K562 (cell line): ENCODE data around the gene VPS50. TPM values are rescaled to one million over a fixed set of nuclear protein-coding genes. Genes with fewer than 3 reads are reported as not detected.

Experiments used
- ARID1B ChIP-seq: fragments of 450-650 bp; IDR thresholded peaks from 2 replicates; pipeline ENCODE4 v1.6.1; 2016; ENCODE audit warnings: antibody characterized with exemption, mild to moderate bottlenecking, inconsistent platforms
- BRCA1 ChIP-seq, 2 experiments: fragments of 450-650 bp in 1 of 2; sonication (generic) in 1 of 2; formaldehyde crosslinking in 1 of 2; IDR thresholded peaks; 2 replicates each; pipeline versions ENCODE4 v1.5.0 to v1.6.1; 2017 to 2020; ENCODE audit warnings: mild to moderate bottlenecking in 1 of 2, missing genetic modification reagents in 1 of 2
- MCM2 ChIP-seq: fragments of 450-650 bp; IDR thresholded peaks from 2 replicates; pipeline ENCODE4 v1.6.1; 2017; ENCODE audit warnings: low read depth, mild to moderate bottlenecking
- MEIS2 ChIP-seq: fragments of 450-650 bp; IDR thresholded peaks from 2 replicates; pipeline ENCODE4 v1.6.1; 2014; ENCODE audit warnings: mild to moderate bottlenecking; ENCODE audit not compliant: partially characterized antibody
- NCOA4 ChIP-seq: fragments of 450-650 bp; IDR thresholded peaks from 2 replicates; pipeline ENCODE4 v1.6.1; 2018; ENCODE audit warnings: mild to moderate bottlenecking; ENCODE audit not compliant: partially characterized antibody
- NFE2 ChIP-seq: IDR thresholded peaks from 2 replicates; pipeline ENCODE4 v1.6.1; 2014; ENCODE audit warnings: antibody characterized with exemption, low read depth
- NFYB ChIP-seq: IDR thresholded peaks from 2 replicates; pipeline ENCODE4 v1.6.1; 2011; ENCODE audit warnings: mild to moderate bottlenecking, moderate library complexity; ENCODE audit not compliant: insufficient read length; ENCODE audit errors: extremely low read depth
- RUNX1 ChIP-seq: sonication (generic); IDR thresholded peaks from 2 replicates; pipeline ENCODE4 v1.6.1; 2016; ENCODE audit warnings: antibody characterized with exemption, low read depth
- SREBF1 ChIP-seq: fragments of 150-350 bp; IDR thresholded peaks from 2 replicates; pipeline ENCODE4 v1.6.1; 2014; ENCODE audit warnings: antibody characterized with exemption, low read depth, low read length, borderline replicate concordance
- ZC3H11A ChIP-seq: IDR thresholded peaks from 2 replicates; pipeline ENCODE4 v1.6.1; 2012; ENCODE audit warnings: low read depth, low read length, improper control_type of control experiment
- ZKSCAN3 ChIP-seq: fragments of 250-450 bp; sonication (Bioruptor Pico); IDR thresholded peaks from 2 replicates; pipeline ENCODE4 v1.4.0; 2020
- ZNF124 ChIP-seq: sonication (generic); formaldehyde crosslinking; IDR thresholded peaks from 2 replicates; pipeline ENCODE4 v1.8.1; 2022; ENCODE audit warnings: missing genetic modification reagents
- ZNF140 ChIP-seq: fragments of 250-450 bp; sonication (Bioruptor Pico); IDR thresholded peaks from 2 replicates; pipeline ENCODE4 v1.8.0; 2021; ENCODE audit warnings: moderate library complexity, mild to moderate bottlenecking, inconsistent platforms
- ZNF146 ChIP-seq: IDR thresholded peaks from one replicate; pipeline ENCODE4 v1.6.1; 2018; ENCODE audit warnings: missing compliant biosample characterization; ENCODE audit not compliant: unreplicated experiment
- ZNF830 ChIP-seq: fragments of 250-450 bp; sonication (Bioruptor Pico); IDR thresholded peaks from 2 replicates; pipeline ENCODE4 v1.5.0; 2021; ENCODE audit warnings: mild to moderate bottlenecking
- polyA plus RNA-seq, 8 experiments: library from polyadenylated mRNA; depleted of rRNA in 4 of 8; stranded (reverse) in 5 of 8; unstranded in 3 of 8; fragments of >200 nt; fragmentation: Nextera tagmentation in 2 of 8; fragmentation: Illumina TruSeq in 1 of 8; extraction: Ambion mirVana in 2 of 8; extraction: Trizol in 1 of 8; gene quantifications; 2 replicates each; pipeline versions ENCODE4 v1.2.1 to v1.2.3, GENCODE V29; 2011 to 2014; ENCODE audit warnings: inconsistent platforms in 1 of 8, missing spikeins in 1 of 8
- total RNA-seq, 7 experiments: library from RNA; depleted of rRNA in 6 of 7; stranded (reverse); fragments of >200 nt in 6 of 7; fragmentation: Illumina TruSeq in 2 of 7; extraction: Trizol in 2 of 7; gene quantifications; 2 replicates each; pipeline versions ENCODE4 v1.2.1 to v1.2.3, GENCODE V29; 2011 to 2021; ENCODE audit warnings: low replicate concordance in 1 of 7
- TF ChIP-seq, protein P1 (sequence below): fragments of 250-450 bp; sonication (Bioruptor Pico); IDR thresholded peaks from 2 replicates; pipeline ENCODE4 v1.4.0; 2020
- TF ChIP-seq, protein P2 (sequence below): fragments of 250-450 bp; sonication (Bioruptor Pico); IDR thresholded peaks from 2 replicates; pipeline ENCODE4 v1.8.0; 2021; ENCODE audit warnings: moderate library complexity, mild to moderate bottlenecking, inconsistent platforms
- TF ChIP-seq, protein P3 (sequence below), 2 experiments: IDR thresholded peaks; 2 replicates each; pipeline ENCODE4 v1.6.1; 2011; ENCODE audit warnings: borderline replicate concordance in 1 of 2, control low read depth in 1 of 2, low read depth in 1 of 2, low read length in 1 of 2, mild to moderate bottlenecking in 1 of 2, mixed read lengths in 1 of 2, moderate library complexity in 1 of 2; ENCODE audit not compliant: insufficient read depth in 1 of 2, insufficient read length in 1 of 2, poor library complexity in 1 of 2, severe bottlenecking in 1 of 2; ENCODE audit errors: extremely low read depth in 1 of 2
- TF ChIP-seq, protein P4 (sequence below), 2 experiments: fragments of 200-800 bp in 1 of 2; sonication (Bioruptor generic) in 1 of 2; sonication (generic) in 1 of 2; formaldehyde crosslinking in 1 of 2; IDR thresholded peaks in 1 of 2; conservative IDR thresholded peaks in 1 of 2; 2 replicates each; pipeline versions ENCODE4 v1.5.0 to v1.6.1; 2016 to 2020; ENCODE audit warnings: missing compliant biosample characterization in 1 of 2, missing genetic modification characterization in 1 of 2, missing genetic modification reagents in 1 of 2

Gene VPS50
- total and polyA plus RNA-seq, 9 of the 15 experiments (the other 6 are each of a cell fraction or from before 2014, with no cell fraction given): 10.5 to 29.4 (median 15.8) TPM

DNA sequence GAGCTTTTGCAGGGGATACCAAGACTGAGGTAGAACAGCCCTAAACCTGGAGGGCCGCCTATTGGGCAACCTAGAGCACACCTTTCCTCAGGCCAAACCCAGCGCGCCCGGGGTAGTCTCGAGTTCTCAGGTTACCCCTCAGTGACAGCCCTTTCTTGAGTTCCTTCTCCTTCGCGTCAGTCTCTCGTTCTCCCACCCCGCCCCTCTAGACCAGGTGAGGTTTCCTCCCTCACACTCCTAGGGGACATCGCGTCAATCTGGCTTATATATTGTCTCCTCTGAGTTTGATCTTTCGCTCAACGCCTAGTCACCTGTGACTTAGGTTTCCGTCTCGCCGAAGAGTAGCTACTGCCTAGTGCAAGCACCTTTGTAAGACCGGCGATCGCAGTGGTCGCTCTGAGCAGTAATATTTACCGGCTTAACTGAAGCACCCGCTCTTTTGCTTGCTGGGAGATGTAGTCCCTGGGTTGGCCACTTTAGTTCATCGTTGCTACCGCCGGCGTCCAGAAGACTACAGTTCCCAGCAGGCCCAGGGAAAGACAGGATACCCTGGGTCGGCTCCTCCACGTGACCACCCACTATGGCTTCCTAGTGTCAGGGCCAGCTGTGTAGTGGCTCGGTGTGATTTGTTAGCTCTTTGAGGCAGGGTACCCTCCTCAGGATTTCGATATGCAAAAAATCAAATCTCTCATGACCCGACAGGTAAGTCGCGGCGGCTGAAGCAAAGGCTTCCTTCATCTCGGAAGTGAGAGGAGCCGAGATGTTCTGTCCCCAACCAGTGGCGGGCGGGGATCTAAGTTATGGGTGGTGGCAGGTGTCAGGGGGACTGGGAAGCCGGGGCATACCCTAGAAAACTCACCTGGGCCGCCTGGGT lies at the start of gene VPS50 (continued):
- TF ChIP-seq, protein P1, sequence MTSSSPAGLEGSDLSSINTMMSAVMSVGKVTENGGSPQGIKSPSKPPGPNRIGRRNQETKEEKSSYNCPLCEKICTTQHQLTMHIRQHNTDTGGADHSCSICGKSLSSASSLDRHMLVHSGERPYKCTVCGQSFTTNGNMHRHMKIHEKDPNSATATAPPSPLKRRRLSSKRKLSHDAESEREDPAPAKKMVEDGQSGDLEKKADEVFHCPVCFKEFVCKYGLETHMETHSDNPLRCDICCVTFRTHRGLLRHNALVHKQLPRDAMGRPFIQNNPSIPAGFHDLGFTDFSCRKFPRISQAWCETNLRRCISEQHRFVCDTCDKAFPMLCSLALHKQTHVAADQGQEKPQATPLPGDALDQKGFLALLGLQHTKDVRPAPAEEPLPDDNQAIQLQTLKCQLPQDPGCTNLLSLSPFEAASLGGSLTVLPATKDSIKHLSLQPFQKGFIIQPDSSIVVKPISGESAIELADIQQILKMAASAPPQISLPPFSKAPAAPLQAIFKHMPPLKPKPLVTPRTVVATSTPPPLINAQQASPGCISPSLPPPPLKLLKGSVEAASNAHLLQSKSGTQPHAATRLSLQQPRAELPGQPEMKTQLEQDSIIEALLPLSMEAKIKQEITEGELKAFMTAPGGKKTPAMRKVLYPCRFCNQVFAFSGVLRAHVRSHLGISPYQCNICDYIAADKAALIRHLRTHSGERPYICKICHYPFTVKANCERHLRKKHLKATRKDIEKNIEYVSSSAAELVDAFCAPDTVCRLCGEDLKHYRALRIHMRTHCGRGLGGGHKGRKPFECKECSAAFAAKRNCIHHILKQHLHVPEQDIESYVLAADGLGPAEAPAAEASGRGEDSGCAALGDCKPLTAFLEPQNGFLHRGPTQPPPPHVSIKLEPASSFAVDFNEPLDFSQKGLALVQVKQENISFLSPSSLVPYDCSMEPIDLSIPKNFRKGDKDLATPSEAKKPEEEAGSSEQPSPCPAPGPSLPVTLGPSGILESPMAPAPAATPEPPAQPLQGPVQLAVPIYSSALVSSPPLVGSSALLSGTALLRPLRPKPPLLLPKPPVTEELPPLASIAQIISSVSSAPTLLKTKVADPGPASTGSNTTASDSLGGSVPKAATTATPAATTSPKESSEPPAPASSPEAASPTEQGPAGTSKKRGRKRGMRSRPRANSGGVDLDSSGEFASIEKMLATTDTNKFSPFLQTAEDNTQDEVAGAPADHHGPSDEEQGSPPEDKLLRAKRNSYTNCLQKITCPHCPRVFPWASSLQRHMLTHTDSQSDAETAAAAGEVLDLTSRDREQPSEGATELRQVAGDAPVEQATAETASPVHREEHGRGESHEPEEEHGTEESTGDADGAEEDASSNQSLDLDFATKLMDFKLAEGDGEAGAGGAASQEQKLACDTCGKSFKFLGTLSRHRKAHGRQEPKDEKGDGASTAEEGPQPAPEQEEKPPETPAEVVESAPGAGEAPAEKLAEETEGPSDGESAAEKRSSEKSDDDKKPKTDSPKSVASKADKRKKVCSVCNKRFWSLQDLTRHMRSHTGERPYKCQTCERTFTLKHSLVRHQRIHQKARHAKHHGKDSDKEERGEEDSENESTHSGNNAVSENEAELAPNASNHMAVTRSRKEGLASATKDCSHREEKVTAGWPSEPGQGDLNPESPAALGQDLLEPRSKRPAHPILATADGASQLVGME: no peak
- TF ChIP-seq NFE2 (no peak), ARID1B (no peak), BRCA1 (IDR thresholded peaks at IDR 0.05) (no peak), BRCA1 (CRISPR knock-in tag; IDR thresholded peaks at IDR 0.05) (no peak), ZNF146 (CRISPR knock-in tag) (no peak), ZNF124 (CRISPR knock-in tag) (no peak), ZC3H11A (no peak), ZKSCAN3 (CRISPR knock-in tag) (no peak), MEIS2 (no peak), RUNX1 (no peak), NFYB (no peak), ZNF830 (CRISPR knock-in tag) (no peak), NCOA4 (no peak), ZNF140 (CRISPR knock-in tag) (no peak), MCM2 (no peak), SREBF1 (0 out of 2 replicates have a peak, but pooled peaks have one; percentile 44)
- TF ChIP-seq, protein P2, sequence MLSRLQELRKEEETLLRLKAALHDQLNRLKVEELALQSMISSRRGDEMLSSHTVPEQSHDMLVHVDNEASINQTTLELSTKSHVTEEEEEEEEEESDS (CRISPR knock-in tag): no peak
- TF ChIP-seq, protein P3, sequence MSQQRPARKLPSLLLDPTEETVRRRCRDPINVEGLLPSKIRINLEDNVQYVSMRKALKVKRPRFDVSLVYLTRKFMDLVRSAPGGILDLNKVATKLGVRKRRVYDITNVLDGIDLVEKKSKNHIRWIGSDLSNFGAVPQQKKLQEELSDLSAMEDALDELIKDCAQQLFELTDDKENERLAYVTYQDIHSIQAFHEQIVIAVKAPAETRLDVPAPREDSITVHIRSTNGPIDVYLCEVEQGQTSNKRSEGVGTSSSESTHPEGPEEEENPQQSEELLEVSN (IDR thresholded peaks at IDR 0.05; ENCODE audit: borderline replicate concordance in 1 of 2, extremely low read depth in 1 of 2, insufficient read depth in 1 of 2, insufficient read length in 1 of 2, low read depth in 1 of 2, low read length in 1 of 2, poor library complexity in 1 of 2, severe bottlenecking in 1 of 2): peak; percentile 11 to 33
- TF ChIP-seq, protein P4, sequence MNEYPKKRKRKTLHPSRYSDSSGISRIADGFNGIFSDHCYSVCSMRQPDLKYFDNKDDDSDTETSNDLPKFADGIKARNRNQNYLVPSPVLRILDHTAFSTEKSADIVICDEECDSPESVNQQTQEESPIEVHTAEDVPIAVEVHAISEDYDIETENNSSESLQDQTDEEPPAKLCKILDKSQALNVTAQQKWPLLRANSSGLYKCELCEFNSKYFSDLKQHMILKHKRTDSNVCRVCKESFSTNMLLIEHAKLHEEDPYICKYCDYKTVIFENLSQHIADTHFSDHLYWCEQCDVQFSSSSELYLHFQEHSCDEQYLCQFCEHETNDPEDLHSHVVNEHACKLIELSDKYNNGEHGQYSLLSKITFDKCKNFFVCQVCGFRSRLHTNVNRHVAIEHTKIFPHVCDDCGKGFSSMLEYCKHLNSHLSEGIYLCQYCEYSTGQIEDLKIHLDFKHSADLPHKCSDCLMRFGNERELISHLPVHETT (CRISPR knock-in tag; conservative IDR thresholded peaks at IDR 0.05 in 1 of 2, IDR thresholded peaks at IDR 0.05 in 1 of 2): peak in 1 of 2 experiments; percentile 75; a peak in 2 of 4 replicates
